OCI-LY3 (cell line): ENCODE results near the gene P2RX4.

Experiments used
- H2AFZ ChIP-seq: fragments of 200-600, 300-600 bp; shearing (Covaris generic); 2 replicates; pipeline ENCODE4 v1.6.0; 2014; ENCODE audit warnings: antibody characterized with exemption, low read depth, low read length
- H3K27ac ChIP-seq: fragments of 200-600, 300-600 bp; sonication (generic); 2 replicates; pipeline ENCODE4 v1.5.1; 2014; ENCODE audit warnings: mild to moderate bottlenecking, low read length, moderate library complexity, mixed read lengths
- H3K27me3 ChIP-seq: fragments of 200-600, 300-600 bp; sonication (generic); 2 replicates; pipeline ENCODE4 v1.6.1; 2014; ENCODE audit warnings: low read depth, low read length, mixed read lengths
- H3K36me3 ChIP-seq: fragments of 200-600, 300-600 bp; sonication (generic); replicated peaks from 2 replicates; pipeline ENCODE3; 2014; ENCODE audit warnings: low read depth, low read length, mixed read lengths
- H3K4me1 ChIP-seq: fragments of 300-600, 200-600 bp; sonication (generic); 2 replicates; pipeline ENCODE4 v1.6.1; 2014; ENCODE audit warnings: low read length, mixed read lengths
- H3K4me2 ChIP-seq: fragments of 200-600, 300-600 bp; sonication (generic); 2 replicates; pipeline ENCODE4 v1.6.1; 2014; ENCODE audit warnings: low read length, mixed read lengths
- H3K4me3 ChIP-seq: fragments of 300-600, 200-600 bp; sonication (generic); 2 replicates; pipeline ENCODE4 v1.5.1; 2014; ENCODE audit warnings: antibody characterized with exemption, mild to moderate bottlenecking, low read length, moderate library complexity
- H3K79me2 ChIP-seq: fragments of 300-600, 200-600 bp; shearing (Covaris generic); 2 replicates; pipeline ENCODE4 v1.6.1; 2014; ENCODE audit warnings: mild to moderate bottlenecking, low read length, mixed read lengths
- H3K9ac ChIP-seq: fragments of 300-600, 200-600 bp; shearing (Covaris generic); 2 replicates; pipeline ENCODE4 v1.6.0; 2014; ENCODE audit warnings: mild to moderate bottlenecking, low read length, moderate library complexity
- H3K9me3 ChIP-seq: fragments of 200-600, 300-600 bp; shearing (Covaris generic); 2 replicates; pipeline ENCODE4 v1.6.1; 2014; ENCODE audit warnings: low read length, mixed read lengths; ENCODE audit not compliant: insufficient read depth
- H4K20me1 ChIP-seq: fragments of 200-600, 300-600 bp; sonication (generic); 2 replicates; pipeline ENCODE4 v1.6.1; 2016; ENCODE audit warnings: low read length, mixed read lengths; ENCODE audit not compliant: insufficient read depth
- CTCF ChIP-seq: fragments of 200-600, 300-600 bp; sonication (generic); IDR thresholded peaks from 2 replicates; pipeline ENCODE4 v1.5.1; 2014; ENCODE audit warnings: antibody characterized with exemption, low read length, low read depth
- EZH2phosphoT487 ChIP-seq: fragments of 200-600 bp; shearing (Covaris generic); IDR thresholded peaks from 2 replicates; pipeline ENCODE4 v1.6.1; 2018; ENCODE audit warnings: antibody characterized with exemption, mixed run types, low read depth

Gene P2RX4

GRCh38 chr12:121264135-121264534 lies 54.2 kb downstream of the P2RX4 start:
- no peak overlapping the region for H3K4me3 ChIP-seq
- TF ChIP-seq EZH2phosphoT487 (no peak), CTCF (no peak)
- no peaks in the 10 kb centered on the region for H4K20me1 ChIP-seq
- H3K4me1 ChIP-seq: no peaks in the 10 kb centered on the region
- H2AFZ ChIP-seq: no peak overlapping the region
- no peak overlapping the region for H3K27ac ChIP-seq
- H3K36me3 ChIP-seq: peaks cover 13% of the 10 kb centered on the region
- H3K9ac ChIP-seq: no peak overlapping the region
- no peaks in the 10 kb centered on the region for H3K9me3 ChIP-seq
- no peaks in the 10 kb centered on the region for H3K79me2 ChIP-seq
- no peak overlapping the region for H3K4me2 ChIP-seq
- no peaks in the 10 kb centered on the region for H3K27me3 ChIP-seq

- Histone ChIP-seq H3K9me3 (no peaks in the 10 kb centered on the region), H2AFZ (no peak overlapping the region), H3K9ac (no peak overlapping the region), H4K20me1 (no peaks in the 10 kb centered on the region), H3K27me3 (no peaks in the 10 kb centered on the region), H3K4me1 (no peaks in the 10 kb centered on the region), H3K79me2 (no peaks in the 10 kb centered on the region), H3K4me3 (no peak overlapping the region), H3K4me2 (no peak overlapping the region), H3K27ac (no peak overlapping the region), H3K36me3 (peaks cover 15% of the 10 kb centered on the region)
- no peak for TF ChIP-seq EZH2phosphoT487
- TF ChIP-seq CTCF: no peak
Measured at GRCh38 chr12:121264951-121265515, 55.1 kb downstream of the P2RX4 start.

- Histone ChIP-seq H3K9me3 (no peaks in the 10 kb centered on the region), H3K9ac (no peak overlapping the region), H3K4me2 (no peak overlapping the region), H3K36me3 (peaks cover 18% of the 10 kb centered on the region), H3K4me3 (no peak overlapping the region), H3K4me1 (no peaks in the 10 kb centered on the region), H3K27ac (no peak overlapping the region), H3K79me2 (no peaks in the 10 kb centered on the region), H3K27me3 (no peaks in the 10 kb centered on the region), H2AFZ (no peak overlapping the region), H4K20me1 (no peaks in the 10 kb centered on the region)
- TF ChIP-seq CTCF: no peak
- no peak for TF ChIP-seq EZH2phosphoT487
Measured at GRCh38 chr12:121267822-121268221, 57.9 kb downstream of the P2RX4 start.

GRCh38 chr12:121273364-121273896 lies 63.5 kb downstream of the P2RX4 start:
- H3K27ac ChIP-seq: no peak overlapping the region
- no peak overlapping the region for H3K4me2 ChIP-seq
- H3K79me2 ChIP-seq: no peaks in the 10 kb centered on the region
- no peak overlapping the region for H2AFZ ChIP-seq
- no peaks in the 10 kb centered on the region for H4K20me1 ChIP-seq
- H3K9ac ChIP-seq: no peak overlapping the region
- H3K27me3 ChIP-seq: no peaks in the 10 kb centered on the region
- TF ChIP-seq CTCF (no peak), EZH2phosphoT487 (no peak)
- H3K36me3 ChIP-seq: peaks cover 12% of the 10 kb centered on the region
- no peaks in the 10 kb centered on the region for H3K4me1 ChIP-seq
- H3K9me3 ChIP-seq: no peaks in the 10 kb centered on the region
- H3K4me3 ChIP-seq: no peak overlapping the region
